HEK293T (cell line): ENCODE data around the gene SLC6A1.
"Not testable (repeated sequence)": the region's sequence is repeated elsewhere in the genome, so short reads cannot be mapped to it uniquely, and the experiment has no call there.

Experiments
- CTCF ChIA-PET: fragments of 350-600 bp; formaldehyde crosslinking; extraction: SDS; loops from one replicate; lab custom pipeline; 2021; ENCODE audit warnings: antibody characterized with exemption, inconsistent platforms; lab: Yijun Ruan, JAX
- POLR2A ChIA-PET: fragments of 350-600 bp; formaldehyde crosslinking; extraction: SDS; loops from one replicate; lab custom pipeline; 2020; ENCODE audit warnings: antibody characterized with exemption, inconsistent platforms; lab: Yijun Ruan, JAX
- DNase-seq: peaks from one replicate; pipeline ENCODE4 v3.0.0; 2012; ENCODE audit warnings: mixed read lengths; ENCODE audit errors: extremely low spot score
- ARNT ChIP-seq: fragments of 450-650 bp; IDR thresholded peaks from 2 replicates; pipeline ENCODE4 v1.6.1; 2017; ENCODE audit warnings: mild to moderate bottlenecking
- BHLHE40 ChIP-seq: fragments of 450-650 bp; IDR thresholded peaks from 2 replicates; pipeline ENCODE4 v1.6.1; 2016; ENCODE audit warnings: mild to moderate bottlenecking, moderate library complexity, borderline replicate concordance
- CTBP1 ChIP-seq: fragments of 450-650 bp; IDR thresholded peaks from 2 replicates; pipeline ENCODE4 v1.6.1; 2016; ENCODE audit warnings: borderline replicate concordance
- ELF4 ChIP-seq: fragments of 450-650 bp; IDR thresholded peaks from 2 replicates; pipeline ENCODE4 v1.6.1; 2017; ENCODE audit warnings: antibody characterized with exemption
- FOXA1 ChIP-seq: fragments of 450-650 bp; IDR thresholded peaks from 2 replicates; pipeline ENCODE4 v1.6.1; 2016; ENCODE audit warnings: mild to moderate bottlenecking
- FOXK2 ChIP-seq: fragments of 450-650 bp; IDR thresholded peaks from 2 replicates; pipeline ENCODE4 v1.6.1; 2016; ENCODE audit warnings: mild to moderate bottlenecking
- FOXM1 ChIP-seq: fragments of 450-650 bp; IDR thresholded peaks from 2 replicates; pipeline ENCODE4 v1.6.1; 2017; ENCODE audit warnings: mild to moderate bottlenecking, borderline replicate concordance
- HDGF ChIP-seq: fragments of 450-650 bp; IDR thresholded peaks from 2 replicates; pipeline ENCODE4 v1.6.1; 2017; ENCODE audit warnings: antibody characterized with exemption, borderline replicate concordance
- L3MBTL2 ChIP-seq: fragments of 450-650 bp; conservative IDR thresholded peaks from 2 replicates; pipeline ENCODE4 v1.6.1; 2016; ENCODE audit warnings: mild to moderate bottlenecking
- LEF1 ChIP-seq: fragments of 450-650 bp; IDR thresholded peaks from 2 replicates; pipeline ENCODE4 v1.6.1; 2017; ENCODE audit warnings: mild to moderate bottlenecking, borderline replicate concordance
- NFRKB ChIP-seq: fragments of 450-650 bp; IDR thresholded peaks from 2 replicates; pipeline ENCODE4 v1.6.1; 2016; ENCODE audit warnings: mild to moderate bottlenecking, moderate library complexity
- SP1 ChIP-seq: fragments of 450-650 bp; IDR thresholded peaks from 2 replicates; pipeline ENCODE4 v1.6.1; 2017
- SUZ12 ChIP-seq: fragments of 450-650 bp; IDR thresholded peaks from 2 replicates; pipeline ENCODE4 v1.6.1; 2016; ENCODE audit warnings: mild to moderate bottlenecking
- TARDBP ChIP-seq: fragments of 450-650 bp; IDR thresholded peaks from 2 replicates; pipeline ENCODE4 v1.6.1; 2016
- ZNF384 ChIP-seq: fragments of 450-650 bp; IDR thresholded peaks from 2 replicates; pipeline ENCODE4 v1.6.1; 2016
- TF ChIP-seq, protein P1 (sequence below): fragments of 450-650 bp; IDR thresholded peaks from 2 replicates; pipeline ENCODE4 v1.6.1; 2016

Gene SLC6A1

DNA sequence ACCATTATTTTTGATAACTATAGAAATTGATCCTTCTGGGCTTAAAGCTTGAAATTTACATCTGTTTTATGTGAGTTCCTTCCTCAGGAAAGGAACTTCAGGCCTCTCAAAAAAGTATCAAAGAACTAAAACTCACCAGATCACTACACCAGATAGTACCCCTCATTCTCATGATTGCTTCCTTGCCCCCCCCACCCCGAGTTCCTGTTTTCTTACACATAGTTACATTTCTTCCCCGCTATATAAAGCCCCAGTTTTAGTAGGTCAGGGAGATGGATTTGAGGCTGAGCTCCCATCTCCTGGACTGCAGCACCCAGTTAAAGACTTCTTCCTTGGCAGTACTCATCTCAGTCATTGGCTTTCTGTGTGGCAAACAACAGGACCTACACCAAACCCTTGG, 81.5 kb downstream of the SLC6A1 start:
- ChIA-PET CTCF (interaction anchor here (0.6 kb wide), 1 partner anchor 14 kb away, joined by 3 read pairs; no protein-coding TSS in a partner anchor), POLR2A (no interaction called here)
- no peak for DNase-seq
- no peak for TF ChIP-seq ARNT
- TF ChIP-seq FOXM1, result no peak
- no peak for TF ChIP-seq SP1
- TF ChIP-seq CTBP1, result no peak
- no peak for TF ChIP-seq ZNF384
- no peak for TF ChIP-seq L3MBTL2
- no peak for TF ChIP-seq HDGF
- TF ChIP-seq FOXK2, result no peak
- no peak for TF ChIP-seq TARDBP
- TF ChIP-seq FOXA1, result no peak
- no peak for TF ChIP-seq SUZ12
- TF ChIP-seq NFRKB, result no peak
- TF ChIP-seq BHLHE40, result no peak
- TF ChIP-seq ELF4, result no peak
- TF ChIP-seq, protein P1, sequence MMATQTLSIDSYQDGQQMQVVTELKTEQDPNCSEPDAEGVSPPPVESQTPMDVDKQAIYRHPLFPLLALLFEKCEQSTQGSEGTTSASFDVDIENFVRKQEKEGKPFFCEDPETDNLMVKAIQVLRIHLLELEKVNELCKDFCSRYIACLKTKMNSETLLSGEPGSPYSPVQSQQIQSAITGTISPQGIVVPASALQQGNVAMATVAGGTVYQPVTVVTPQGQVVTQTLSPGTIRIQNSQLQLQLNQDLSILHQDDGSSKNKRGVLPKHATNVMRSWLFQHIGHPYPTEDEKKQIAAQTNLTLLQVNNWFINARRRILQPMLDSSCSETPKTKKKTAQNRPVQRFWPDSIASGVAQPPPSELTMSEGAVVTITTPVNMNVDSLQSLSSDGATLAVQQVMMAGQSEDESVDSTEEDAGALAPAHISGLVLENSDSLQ, result no peak
- TF ChIP-seq LEF1, result no peak

DNA sequence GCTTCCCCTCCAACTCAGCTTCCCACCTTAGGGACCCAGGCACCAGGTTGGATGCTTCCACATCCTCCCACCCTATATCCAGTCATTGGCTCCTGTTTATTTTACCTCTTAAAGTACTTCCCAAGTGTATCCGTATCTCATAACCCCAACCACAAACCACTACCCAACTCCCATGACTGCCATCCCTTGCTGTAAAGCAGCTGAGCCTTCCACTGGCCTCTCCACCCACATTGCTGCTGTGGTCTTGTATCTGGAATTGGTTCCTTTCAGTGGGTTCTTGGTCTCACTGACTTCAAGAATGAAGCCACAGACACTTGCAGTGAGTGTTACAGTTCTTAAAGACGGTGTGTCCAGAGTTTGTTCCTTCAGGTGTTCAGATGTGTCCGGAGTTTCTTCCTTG, 81.9 kb downstream of the SLC6A1 start:
- POLR2A ChIA-PET, result no interaction called here
- TF ChIP-seq FOXM1 (no peak), ARNT (no peak), ZNF384 (no peak), NFRKB (no peak), FOXA1 (no peak), TARDBP (no peak), FOXK2 (no peak), HDGF (no peak), L3MBTL2 (no peak), CTBP1 (no peak), SUZ12 (no peak), BHLHE40 (no peak), SP1 (no peak), ELF4 (no peak), LEF1 (no peak)
- TF ChIP-seq, protein P1, result no peak
- DNase-seq, result no peak
- CTCF ChIA-PET, result no interaction called here

DNA sequence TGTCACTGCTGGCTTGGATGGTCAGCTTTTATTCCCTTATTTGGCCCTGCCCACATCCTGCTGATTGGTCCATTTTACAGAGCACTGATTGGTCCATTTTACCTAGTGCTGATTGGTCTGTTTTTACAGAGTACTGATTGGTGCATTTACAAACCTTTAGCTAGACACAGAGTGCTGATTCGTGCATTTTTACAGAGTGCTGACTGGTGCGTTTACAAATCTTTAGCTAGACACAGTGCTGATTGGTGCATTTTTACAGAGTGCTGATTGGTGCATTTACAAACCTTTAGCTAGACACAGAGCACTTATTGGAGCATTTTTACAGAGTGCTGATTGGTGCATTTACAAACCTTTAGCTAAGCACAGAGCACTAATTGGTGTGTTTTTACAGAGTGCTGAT, 82.6 kb downstream of the SLC6A1 start:
- CTCF ChIA-PET, POLR2A ChIA-PET: not testable (repeated sequence)

DNA sequence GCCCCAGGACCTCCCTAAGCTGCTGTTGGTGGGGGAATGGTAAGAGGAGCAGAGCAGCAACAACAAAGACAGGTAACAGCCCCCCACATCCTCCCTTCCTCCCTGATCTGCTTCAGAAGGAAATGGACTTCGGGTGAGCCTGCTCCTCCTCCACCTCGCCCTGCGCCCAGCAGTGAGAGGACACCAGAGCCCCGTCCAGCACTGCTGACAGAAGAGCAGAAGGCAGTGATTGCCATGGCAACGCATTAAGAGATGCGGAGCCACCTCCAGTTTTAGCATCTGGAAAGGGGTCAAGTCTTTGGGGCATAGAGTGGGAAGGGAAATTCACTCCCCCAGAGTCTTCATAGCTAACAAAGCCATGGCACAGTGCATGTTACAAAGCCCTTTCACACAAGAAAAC, 84.2 kb downstream of the SLC6A1 start:
- CTCF ChIA-PET, result no interaction called here
- POLR2A ChIA-PET, result no interaction called here
- TF ChIP-seq SP1, result no peak
- no peak for TF ChIP-seq ELF4
- no peak for TF ChIP-seq L3MBTL2
- TF ChIP-seq FOXA1, result no peak
- TF ChIP-seq HDGF, result no peak
- no peak for TF ChIP-seq NFRKB
- TF ChIP-seq FOXM1, result no peak
- no peak for TF ChIP-seq TARDBP
- TF ChIP-seq ARNT, result no peak
- no peak for TF ChIP-seq BHLHE40
- TF ChIP-seq ZNF384, result no peak
- no peak for TF ChIP-seq CTBP1
- TF ChIP-seq LEF1, result no peak
- TF ChIP-seq SUZ12, result no peak
- no peak for TF ChIP-seq FOXK2
- TF ChIP-seq, protein P1, result no peak
- DNase-seq, result no peak

More for the DNA sequence above, 82.6 kb downstream of the SLC6A1 start:
- not testable (repeated sequence) for DNase-seq

DNA sequence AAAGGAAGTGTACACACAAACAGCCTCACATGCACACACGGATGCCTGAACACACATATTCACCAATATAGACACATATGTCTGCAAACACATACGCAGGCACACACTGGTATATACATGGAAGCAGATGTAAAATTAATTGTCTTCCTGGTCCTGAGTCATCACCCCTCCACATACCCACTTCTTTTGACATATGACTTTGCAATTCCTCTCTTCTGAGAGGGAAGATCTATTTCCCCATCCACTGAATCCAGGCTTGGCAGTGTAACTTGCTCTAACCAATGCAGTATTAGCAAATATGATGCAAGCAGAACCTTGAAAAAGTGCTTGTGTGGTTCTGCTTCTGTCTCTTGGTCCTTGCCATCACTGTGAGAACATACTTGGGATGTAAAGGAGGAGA, 84.9 kb downstream of the SLC6A1 start:
- ChIA-PET POLR2A (no interaction called here), CTCF (no interaction called here)
- DNase-seq, result no peak

More for the DNA sequence above, 84.9 kb downstream of the SLC6A1 start:
- TF ChIP-seq SUZ12, result no peak
- no peak for TF ChIP-seq CTBP1
- no peak for TF ChIP-seq NFRKB
- no peak for TF ChIP-seq SP1
- no peak for TF ChIP-seq ZNF384
- TF ChIP-seq, protein P1, result no peak
- no peak for TF ChIP-seq FOXM1
- no peak for TF ChIP-seq TARDBP
- no peak for TF ChIP-seq FOXA1
- no peak for TF ChIP-seq FOXK2
- TF ChIP-seq ELF4, result no peak
